GM21367 (cell line): ENCODE results near the gene FLACC1.
A peak's percentile ranks its signal among the peaks of the same experiment; 100 is the strongest.

Experiments used
- ATAC-seq: cut with Tn5 transposase; IDR thresholded peaks from one replicate; pipeline ENCODE4 v1.9.1; 2021; ENCODE audit not compliant: unreplicated experiment

Gene FLACC1

DNA sequence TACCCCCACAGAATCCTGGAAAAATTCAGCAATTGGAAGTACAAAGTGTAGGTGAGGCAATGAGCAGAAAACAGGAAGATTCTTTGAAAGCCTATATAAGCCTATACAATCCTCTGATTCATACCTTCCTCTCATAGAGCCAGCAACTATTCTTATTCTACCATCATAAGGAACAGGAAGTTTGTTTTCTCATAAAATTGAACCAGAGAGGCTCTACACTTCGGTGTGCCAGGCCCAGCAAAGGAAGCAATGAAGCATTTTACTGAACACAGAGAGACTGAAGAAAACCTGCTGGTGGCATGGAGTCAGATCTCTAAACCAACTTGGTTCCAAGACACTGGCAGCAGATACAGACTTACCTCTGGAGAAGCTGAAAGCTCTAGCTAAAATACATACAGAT, 78.1 kb downstream of the FLACC1 start:
- ATAC-seq, result no peak

- no peak for ATAC-seq
Observed at GRCh38 chr2:201276511-201276910, 80.6 kb downstream of the FLACC1 start.

GRCh38 chr2:201275990-201276389, 81.2 kb downstream of the FLACC1 start:
- no peak for ATAC-seq

GRCh38 chr2:201275069-201275468, 82.1 kb downstream of the FLACC1 start:
- ATAC-seq, result no peak

GRCh38 chr2:201273330-201273983, 83.7 kb downstream of the FLACC1 start:
- ATAC-seq, result no peak

- ATAC-seq, result no peak
Observed at GRCh38 chr2:201271917-201272316, 85.2 kb downstream of the FLACC1 start.

- ATAC-seq, result no peak
Observed at GRCh38 chr2:201270293-201271001, 86.7 kb downstream of the FLACC1 start.

DNA sequence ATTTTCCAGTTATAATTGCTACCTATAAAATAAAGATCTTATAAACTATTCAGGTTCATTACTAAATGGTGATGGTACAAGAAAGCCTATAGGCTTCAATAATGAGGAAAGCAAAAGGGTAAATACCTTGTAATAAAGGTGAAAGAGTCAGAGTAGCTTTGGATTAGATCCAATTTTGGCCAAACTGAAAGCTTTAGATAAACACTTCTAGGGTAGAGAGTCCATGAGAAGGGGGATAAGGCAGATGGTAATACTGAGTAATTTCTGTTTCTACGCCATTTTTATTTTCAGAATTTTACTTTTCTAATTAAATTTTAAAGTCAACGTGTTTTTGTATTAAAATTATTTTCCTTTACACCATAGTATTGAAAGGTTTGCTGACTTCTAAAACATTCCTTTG, 87.4 kb downstream of the FLACC1 start:
- no peak for ATAC-seq

GRCh38 chr2:201267278-201268030, 89.7 kb downstream of the FLACC1 start:
- no peak for ATAC-seq

DNA sequence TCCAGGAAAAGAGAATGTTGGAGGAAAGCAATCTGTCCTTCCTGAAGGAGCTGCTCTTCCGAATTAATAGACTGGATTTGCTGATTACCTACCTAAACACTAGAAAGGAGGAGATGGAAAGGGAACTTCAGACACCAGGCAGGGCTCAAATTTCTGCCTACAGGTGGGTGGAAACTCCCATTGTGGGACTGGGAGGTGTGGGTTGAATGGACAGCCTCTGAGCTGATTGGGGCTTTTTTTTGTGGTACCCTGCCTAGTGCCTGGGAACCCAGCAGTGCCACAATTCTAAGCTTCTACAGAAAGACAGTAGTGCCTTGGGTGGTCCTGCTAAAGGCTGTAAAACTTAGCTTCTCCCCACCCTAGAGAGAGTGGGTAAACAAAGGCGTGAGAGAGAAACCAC, 90.5 kb downstream of the FLACC1 start:
- ATAC-seq, result no peak

GRCh38 chr2:201264472-201265173, 92.5 kb downstream of the FLACC1 start:
- no peak for ATAC-seq

GRCh38 chr2:201263779-201264178, 93.4 kb downstream of the FLACC1 start:
- ATAC-seq, result no peak

GRCh38 chr2:201262718-201263117, 94.4 kb downstream of the FLACC1 start:
- no peak for ATAC-seq

DNA sequence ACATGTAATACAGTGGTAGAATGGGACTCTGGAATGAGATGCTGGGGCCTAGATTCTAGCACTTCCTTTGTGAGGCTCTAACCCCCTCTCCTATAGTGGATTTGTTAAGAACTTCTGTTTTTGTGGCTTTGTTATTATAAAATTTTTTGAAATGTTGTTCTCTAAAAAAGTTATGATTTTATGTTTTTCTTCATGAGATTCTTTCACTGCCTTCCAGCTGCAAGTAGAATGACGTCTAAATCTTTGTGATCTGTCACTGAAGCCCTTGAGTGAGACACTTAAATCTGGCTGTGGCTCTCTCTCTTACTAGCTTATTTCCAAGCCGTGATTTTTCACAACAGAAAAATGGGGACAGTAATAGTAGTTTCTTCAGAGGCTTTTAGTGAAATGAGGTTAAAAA, 95.2 kb downstream of the FLACC1 start:
- no peak for ATAC-seq

GRCh38 chr2:201261471-201261870, 95.7 kb downstream of the FLACC1 start:
- no peak for ATAC-seq

DNA sequence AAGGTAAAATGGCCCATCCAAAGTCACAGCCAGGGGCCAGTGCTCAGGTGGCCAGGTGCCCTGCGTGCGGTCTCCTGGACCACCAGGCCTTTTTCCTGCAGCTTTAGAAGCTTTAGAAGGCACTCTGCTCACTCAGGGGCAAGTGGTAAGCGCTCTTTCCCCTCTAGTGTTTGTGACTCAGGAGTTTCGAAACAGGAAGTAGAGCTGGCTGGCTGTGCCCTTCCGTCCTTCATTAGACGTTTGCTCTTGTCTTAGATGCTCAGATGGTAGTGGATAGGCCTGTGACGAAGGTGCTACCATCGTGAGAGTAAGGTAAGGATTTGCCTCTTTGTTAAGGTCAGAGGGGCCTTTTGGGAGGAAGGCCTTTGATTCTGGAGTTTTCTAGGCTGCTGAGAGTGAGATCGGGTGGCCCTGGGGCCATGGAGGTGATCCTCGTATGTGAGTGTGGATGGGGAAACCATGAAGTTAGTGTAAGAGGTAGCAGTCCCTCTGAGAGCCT, 96.8 kb downstream of the FLACC1 start, which contains the start of gene CASP8:
TSS of gene CASP8 (plus strand) at position 235 of the 499 bp plus-strand sequence. CDS start 5,951 bp downstream, outside the sequence.
- ATAC-seq, result no peak

DNA sequence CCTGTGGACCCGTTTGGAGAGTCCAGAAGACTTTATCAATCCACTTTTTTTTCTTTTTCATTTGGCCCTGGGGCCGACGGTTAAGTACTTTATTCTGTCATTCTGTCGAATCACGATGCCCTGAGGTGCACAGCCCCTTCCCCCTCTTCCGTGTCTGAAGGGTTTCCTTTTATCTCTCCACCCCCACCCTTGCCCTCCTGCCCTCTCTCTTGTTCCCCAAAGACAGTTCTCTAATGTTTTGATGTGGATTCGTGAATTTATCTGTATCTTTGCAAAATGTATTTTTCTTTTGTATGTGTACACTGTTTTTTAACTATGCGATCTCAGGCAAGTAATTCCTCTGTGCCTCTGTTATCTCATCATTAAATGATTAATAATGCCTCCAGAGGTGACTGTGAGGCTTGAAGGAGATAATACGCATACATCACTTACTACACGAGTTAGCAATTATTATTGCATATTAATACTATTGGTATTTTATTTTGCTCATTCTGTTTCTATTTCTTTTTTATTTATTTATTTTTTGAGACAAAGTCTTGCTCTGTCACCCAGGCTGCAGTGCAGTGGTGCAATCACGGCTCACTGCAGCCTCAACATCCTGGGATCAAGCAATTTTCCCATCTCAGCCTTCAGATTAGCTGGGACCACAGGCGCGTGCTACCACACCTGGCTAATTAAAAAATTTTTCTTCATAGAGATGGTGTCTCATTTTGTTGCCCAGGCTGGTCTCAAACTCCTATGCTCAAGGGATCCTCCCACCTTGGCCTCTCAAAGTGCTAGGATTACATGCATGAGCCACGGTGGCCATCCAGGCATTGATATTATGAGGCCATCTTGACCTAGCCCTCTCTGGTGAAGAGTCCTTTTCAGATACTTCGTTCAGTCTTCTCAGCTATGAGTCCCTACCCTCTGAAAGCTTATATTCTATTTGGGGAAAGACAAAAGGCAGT, 98.2 kb downstream of the FLACC1 start:
- ATAC-seq, result no peak

- ATAC-seq, result peak; percentile 69
Observed at GRCh38 chr2:201257956-201258665, 99.0 kb downstream of the FLACC1 start.

DNA sequence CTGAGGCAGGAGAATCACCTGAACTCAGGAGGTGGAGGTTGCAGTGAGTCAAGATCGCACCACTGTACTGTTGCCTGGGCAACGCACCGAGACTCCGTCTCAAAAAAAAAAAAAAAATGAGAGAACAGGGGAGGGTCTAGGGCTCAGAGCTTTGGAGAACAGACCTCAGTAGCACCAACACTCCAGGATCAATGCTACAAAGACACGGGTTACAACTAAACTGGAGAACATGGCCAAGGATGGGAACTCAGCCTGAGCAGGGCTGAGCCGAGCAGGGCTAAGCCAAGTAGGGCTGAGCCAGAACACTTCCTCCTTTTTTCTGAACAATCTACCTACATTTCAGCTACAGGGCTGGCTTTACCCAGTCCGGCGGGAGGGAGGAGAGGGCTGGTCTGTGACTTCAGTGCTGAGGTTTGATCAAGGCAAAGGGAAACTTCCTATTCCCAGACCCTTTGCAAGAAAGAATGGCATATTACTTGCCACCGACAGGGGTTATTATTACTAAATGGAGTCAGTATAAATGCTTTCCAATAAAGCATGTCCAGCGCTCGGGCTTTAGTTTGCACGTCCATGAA, 99.7 kb downstream of the FLACC1 start:
- peak; percentile 43 for ATAC-seq
